ENCODE results near the gene HS6ST3.

GRCh38 chr13:96161141-96161540 is 71.2 kb downstream of the HS6ST3 start:
- no peak for TF ChIP-seq CTCF (IDR thresholded peaks at IDR 0.05 in 8 of 11, conservative IDR thresholded peaks at IDR 0.05 in 3 of 11)
- TF ChIP-seq POLR2AphosphoS5 (IDR thresholded peaks at IDR 0.05), result no peak
- no peak for TF ChIP-seq POLR2A (IDR thresholded peaks at IDR 0.05)

Measured in spleen (tissue), 7 donors.